HG02798 (cell line): Measurements from ENCODE around the gene MRE11.
"Not testable (repeated sequence)": the region's sequence is repeated elsewhere in the genome, so short reads cannot be mapped to it uniquely, and the experiment has no call there.

Experiments used
- ATAC-seq: cut with Tn5 transposase; IDR thresholded peaks from one replicate; pipeline ENCODE4 v1.9.1; 2021; ENCODE audit warnings: mild to moderate bottlenecking; ENCODE audit not compliant: unreplicated experiment, poor library complexity

MRE11 gene

DNA sequence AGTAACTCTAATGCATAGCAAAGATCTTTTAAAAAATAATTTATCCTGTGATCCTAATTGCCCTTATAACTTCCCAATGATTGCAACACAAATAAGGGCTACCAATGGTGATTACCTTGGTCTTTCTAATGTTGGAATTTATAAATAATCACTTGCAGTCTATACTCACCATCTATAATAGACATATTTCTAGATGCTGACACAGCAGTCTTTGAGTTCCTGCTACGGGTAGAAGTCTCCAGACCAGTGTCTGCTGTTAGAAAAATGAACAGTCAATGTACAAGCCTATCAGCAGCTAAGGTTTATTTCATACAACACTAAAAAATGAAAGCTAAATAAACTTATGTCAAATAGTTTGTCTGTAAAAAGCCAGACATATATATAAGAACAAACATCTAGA lies 48.0 kb downstream of the MRE11 start:
- no peak for ATAC-seq

DNA sequence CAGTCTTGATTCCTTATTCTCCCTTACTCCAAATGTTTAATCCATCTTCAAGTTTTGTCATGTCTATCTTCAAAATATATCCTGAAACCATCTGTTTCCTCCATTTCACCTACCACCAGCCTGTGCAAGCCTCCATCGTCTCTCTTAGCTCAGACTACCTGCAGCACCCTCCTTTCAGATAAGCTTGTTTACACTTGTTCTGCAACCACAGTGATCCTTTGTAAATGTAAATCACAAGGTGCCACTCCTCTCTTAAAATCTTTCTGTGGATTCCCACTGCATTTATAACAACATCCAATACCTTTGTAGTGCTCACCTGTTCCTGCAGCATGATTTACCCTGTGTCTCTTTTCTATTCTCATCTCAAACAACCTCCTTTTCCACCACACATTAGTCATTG lies 60.6 kb downstream of the MRE11 start:
- no peak for ATAC-seq

DNA sequence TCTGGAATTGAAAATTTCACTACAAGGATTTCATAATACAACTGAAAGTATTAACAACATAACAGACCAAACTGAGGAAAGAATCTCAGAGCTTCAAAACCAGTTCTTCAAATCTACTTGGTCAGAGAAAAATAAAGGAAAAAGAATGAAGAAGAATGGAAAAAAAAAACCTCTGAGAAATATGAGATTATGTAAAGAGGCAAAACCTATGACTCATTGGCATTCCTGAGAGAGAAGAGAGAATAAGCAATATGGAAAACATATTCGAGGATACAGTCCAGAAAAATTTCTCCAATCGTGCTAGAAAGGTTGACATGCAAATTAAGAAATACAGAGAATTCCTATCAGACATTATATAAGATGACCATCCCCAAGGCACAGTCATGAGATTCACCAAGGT lies 69.0 kb downstream of the MRE11 start:
- ATAC-seq = no peak

DNA sequence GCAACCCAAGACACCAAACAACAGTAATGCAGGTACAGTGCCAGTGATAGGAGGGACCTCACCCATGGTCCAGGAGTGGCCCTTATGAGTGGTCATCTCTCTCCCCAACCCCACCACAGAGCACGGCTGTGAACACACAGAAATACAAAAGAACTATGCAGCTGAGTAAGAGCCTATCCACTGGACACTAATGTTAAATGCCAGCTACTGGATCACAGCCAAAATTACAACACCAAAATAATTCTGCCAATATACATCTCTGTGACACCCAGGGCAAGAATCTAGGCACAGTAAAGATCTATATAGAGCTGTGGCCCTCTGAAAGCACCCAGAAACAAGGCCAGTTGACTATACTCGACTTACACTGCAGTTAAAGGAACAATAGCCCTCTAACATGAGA lies 69.6 kb downstream of the MRE11 start:
- ATAC-seq = no peak

DNA sequence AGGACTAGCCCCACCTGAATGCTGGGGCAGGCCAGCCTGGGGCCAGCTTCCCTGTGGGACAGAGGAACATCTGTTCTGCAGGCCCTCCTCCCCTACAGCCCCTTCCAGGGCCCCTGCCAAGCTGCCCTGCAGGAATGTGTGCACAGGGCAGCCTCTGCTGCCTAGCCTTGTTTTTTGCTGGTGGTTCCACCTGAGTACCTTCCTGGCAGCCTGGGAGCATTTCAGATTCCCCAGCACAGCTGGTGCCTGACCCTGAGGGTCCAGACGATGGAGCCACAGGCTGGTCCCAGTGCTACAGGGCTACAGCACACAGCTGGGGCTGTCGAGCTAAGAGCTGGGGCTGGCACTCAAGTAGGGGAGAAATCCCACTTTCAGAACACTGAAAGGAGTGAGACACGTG lies 70.1 kb downstream of the MRE11 start:
- no peak for ATAC-seq

DNA sequence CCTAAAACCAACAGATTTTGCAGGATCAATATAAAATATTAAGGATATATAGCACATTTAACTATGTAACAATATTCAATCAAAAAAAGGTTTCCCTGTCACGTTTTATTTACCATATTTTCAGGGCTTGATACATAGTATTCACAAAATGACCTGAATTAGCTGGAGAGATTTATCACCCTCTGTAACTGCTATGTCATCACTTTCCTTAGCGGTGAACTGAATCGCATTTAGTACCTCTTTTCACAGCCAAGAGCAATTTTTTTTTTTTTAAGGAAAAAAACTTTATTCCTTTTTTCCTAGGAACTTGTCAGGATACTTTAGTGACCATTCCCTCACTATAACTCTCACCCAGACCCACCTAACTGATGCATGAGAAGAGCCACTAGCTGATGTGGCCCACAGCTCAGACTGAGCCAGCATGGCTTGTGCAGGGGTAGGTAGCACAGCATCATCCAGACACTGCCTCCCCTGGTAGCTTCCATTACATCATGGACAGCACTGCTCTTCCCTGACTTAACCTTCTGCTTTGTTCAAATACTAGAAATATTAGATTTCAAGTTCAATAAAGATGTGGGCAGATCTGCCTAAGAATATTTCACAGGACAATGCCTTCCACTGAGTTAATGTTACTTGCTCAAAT lies 75.4 kb downstream of the MRE11 start:
- ATAC-seq = no peak

DNA sequence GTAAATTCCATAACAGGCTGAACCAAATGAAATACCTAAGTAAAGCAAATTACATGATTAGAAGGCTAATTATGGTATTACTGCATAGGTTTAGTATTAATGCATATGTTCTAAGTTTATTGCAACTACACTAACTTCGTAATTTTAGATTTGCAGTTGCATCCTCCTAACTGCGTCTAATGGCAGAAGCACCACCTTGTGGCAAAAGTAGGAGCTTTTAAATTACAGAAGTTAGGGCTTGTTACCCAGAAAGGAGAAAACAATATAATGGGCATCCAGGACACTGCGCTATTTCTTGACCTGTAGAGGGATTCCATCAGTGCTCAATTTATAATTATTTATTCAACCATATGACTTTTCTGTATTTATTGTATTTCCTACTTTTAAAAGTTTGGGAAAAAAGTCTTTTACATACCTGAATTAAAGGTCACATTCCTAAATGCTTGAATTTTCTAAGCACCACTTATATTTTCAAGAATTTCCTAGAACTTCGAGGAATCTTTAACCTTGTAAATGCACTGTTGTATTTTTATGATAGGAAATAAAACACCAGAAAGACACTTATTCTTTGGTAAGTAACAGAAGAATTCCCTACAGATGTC lies 76.2 kb downstream of the MRE11 start:
- ATAC-seq = no peak

DNA sequence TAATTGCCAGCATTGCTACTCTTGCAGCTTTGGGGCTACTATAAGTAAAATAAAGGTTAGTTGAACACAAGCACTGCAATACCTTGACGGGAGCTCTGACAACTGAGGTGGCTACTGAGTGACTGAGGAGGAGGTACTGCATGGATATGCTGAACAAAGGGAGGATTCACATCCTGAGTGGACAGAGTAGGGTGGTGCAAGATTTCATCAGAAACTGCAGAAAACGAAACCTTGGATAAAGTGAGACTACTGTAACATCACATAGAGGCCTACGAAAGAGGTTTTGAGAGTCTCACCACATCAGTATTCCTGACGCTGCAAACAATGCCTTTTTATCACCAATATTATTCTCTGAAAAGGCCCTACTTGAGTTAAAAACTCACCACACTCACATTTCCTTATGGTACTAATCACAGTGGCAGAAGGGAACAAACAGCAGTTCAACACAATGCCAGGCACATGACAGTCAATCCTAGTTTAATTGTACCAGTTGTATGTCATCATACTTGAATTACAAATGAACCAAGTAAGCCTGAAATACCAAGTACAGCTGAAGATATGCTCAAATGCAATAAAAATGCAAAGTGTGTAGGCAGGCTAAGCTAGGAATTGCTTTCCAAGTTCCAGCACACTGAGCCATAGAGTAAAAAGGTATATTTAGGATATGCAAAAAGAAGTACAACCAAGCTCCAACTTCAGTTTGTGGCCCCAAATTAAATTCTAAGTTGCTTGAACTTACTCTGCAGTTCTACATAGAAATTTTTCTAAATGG lies 88.4 kb downstream of the MRE11 start:
- no peak for ATAC-seq

DNA sequence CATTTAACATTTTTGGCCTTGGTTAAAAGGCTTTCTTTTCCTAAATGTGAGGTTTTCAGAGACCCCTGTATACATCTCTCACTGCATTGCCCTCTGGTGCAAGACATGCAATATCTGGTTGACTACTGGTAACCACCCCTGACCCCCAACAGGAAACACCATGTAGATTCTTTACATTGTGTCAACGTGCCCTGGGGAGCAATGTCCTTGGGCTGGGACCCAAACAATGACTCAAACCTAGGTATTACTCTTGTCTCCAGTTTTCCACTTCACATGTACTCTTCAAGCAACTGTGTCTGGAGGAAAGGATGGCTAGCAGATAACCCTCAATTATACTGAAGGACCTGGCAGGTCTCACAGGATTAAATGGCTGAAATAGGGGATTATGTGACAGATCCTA lies 91.3 kb downstream of the MRE11 start:
- ATAC-seq = no peak

DNA sequence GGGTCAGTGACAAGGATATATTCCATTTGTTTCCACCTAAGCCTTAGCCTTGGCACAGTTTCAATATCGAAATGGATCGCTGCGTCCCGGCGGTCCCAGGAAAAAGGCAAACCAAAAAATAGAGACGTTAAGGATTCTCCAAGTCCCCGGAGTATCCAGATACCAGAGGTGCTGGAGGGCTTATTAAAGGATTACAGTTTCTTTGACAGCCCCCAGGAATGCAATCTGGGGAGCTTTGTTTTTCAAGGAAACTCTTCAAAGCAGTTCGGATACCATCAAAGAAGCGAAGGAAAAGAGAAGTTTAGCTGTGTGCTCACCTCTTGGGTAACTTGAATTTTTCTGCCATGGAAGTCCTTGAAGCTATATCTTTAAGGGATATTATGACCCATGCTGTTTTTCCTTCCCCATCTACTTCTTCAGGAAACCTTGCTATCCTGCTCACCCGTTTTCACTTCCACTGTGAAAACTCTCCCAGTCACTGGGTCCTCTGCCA lies 91.8 kb downstream of the MRE11 start:
- ATAC-seq = no peak

DNA sequence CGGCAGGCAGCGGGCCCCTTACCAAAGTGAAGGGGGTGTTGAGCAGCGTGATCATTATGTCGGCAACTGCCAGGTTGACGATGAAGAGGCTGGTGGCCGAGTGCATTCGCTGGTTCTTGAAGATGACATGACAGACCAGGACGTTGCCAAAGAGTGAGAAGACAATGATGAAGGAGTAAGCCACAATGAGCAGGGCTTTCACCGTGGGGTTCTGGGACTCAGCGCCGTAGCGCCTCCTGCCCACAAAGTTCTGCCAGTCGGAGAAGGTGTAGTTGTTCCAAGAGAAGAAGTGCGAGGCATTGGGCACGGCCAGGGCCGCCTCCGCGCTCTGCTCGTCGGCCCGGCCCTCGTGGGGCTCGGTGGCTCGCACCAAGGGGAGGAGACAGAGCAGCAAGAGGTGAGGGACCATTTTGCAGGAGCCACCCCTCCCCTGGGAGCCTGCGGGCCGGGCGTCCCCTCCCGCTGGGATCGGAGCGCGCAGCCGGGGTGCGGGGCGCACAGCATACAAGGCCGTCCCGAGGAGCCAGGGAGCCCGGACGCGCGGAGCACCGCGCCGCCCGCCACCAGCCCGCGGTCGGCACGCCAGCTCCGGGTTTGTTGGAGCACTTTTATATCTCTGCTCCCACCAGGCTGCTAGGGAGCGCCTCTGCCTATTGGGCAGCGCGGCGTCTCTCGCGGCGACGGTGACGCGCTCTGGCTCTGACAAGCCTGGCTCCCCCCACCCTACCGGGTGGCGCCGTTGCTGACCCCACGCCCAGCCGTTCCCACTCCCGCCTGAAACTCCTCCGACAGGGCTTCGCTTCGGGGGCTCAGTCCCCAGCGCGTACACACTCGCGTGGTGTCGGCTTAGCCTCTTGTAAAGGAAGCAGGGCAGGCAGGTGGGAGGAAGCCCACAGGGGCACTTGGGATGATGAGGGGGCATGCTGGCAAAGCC lies 92.5 kb downstream of the MRE11 start, which contains the start of gene GPR83:
GPR83 (minus strand) TSS at position 581 of the 934 bp plus-strand sequence; CDS start at position 409, 172 bp downstream.
- ATAC-seq = no peak

DNA sequence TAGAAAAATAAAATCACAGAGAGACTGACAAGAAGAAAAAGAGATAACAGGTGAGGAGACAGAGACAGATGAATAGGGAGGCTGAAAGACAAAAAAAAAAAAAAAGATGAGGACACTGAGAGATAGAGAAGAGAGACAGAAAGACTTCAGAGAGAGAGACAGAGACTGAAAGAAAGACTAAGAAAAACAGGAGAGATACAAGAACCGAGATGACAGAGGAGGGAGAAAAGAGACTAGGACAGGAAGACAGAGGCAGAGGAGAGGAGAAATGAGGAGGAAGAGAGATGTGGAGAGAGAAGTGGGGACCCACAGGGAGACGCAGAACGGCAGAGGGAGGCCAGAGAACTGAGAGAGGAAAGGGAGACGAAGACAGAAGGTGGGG lies 93.2 kb downstream of the MRE11 start:
- no peak for ATAC-seq

DNA sequence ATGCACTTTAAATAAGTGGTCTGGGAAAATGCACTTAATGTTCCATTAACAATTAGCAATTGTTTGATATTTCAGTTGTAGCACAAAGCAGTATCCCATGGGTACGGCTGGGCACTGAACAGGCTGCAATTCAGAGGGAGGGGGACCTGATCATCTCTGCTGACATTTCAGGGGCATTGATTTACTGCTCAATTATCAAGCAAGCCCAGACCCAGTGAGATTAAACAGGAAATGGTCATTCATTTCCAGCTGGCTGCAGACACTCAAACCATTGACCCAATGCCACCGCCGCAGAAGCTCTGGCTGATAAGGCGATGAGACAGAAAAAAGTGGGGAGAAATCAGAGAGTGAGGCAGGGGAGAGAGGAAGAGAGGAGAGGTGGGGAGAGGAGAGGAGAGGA lies 93.6 kb downstream of the MRE11 start:
- no peak for ATAC-seq

DNA sequence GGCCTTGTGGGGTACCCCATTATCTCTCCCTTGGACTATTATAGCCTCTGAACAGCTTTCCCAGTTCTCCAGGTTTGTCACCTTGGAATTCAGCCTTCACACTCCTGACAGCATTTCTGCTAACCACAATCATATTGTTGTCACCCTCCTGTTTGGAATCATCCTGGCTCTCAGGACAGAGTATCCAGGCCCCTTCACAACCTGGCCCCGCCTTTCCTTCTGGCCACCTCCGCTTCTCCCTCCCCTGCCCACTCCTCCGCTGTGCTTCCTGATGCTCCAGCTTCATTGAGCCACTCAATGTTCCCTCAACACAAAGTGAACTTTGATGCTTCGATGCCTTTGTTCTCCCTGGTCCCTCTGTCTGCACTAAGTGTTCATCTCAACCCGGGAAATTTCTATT lies 95.5 kb downstream of the MRE11 start:
- no peak for ATAC-seq

DNA sequence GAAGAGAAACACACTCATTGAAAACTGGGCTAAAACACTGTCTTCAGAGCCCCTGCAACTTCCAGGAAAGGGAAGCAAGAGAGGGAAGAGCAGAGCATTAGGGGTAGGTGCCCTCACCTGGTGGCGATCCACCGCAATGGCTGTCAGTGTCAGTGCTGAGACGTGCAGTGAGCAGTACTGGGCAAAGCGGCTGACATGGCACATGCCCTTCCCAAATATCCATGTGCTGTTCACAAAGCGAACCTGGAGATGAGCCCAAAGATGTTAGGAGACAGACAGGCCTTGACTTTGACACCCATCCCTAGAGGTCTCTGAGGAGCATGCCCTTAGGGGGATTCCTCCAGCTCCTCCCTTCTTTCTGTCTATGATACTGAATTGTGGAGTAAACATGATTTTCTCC lies 97.4 kb downstream of the MRE11 start:
- no peak for ATAC-seq

DNA sequence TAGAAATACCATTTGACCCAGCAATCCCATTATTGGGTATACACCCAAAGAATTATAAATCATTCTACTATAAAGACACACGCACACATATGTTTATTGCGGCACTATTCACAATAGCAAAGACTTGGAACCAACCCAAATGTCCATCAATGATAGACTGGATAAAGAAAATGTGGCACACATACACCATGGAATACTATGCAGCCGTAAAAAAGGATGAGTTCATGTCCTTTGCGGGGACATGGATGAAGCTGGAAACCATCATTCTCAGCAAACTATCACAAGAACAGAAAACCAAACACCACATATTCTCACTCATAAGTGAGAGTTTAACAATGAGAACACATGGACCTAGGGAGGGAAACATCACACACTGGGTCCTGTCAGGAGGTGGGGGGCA lies 101.7 kb downstream of the MRE11 start:
- not testable (repeated sequence) for ATAC-seq

DNA sequence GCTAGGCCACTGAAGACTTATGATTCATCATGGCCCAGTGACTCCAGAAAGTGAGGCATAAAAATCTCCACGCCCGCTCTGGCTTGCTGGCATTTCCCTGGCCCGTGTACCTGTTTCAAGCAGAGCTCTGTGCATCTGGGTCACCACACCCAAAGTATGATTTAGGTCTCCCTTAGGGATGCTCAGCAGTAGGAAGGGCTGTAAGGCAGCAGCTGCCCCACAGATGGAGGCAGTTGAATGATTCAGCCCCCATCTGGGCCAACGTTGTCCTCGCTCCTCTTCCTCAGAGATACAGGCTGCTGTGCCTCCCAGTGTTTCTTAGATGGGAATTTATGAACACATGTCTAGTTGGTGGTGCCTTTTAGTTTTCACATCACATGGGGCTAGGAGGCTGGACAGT lies 114.0 kb downstream of the MRE11 start:
- no peak for ATAC-seq

DNA sequence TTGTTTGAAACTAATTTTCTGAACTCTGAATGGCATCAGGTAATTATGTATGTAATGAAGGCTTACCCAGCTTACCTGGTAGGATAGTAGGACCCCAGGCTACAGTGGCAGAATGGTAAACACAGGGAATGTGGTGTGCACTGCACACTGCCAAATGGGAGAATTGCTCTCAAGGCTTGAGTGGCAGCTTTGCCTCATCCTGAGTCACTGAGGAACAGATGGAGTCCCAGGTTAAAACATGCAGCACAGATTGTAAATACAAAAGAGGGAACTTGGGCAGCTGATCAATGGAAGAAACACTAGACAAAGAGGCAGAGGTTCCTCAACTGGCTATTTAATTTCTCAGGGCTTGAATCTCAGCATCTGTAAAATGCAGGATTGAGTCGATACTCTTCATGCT lies 116.8 kb downstream of the MRE11 start:
- no peak for ATAC-seq

DNA sequence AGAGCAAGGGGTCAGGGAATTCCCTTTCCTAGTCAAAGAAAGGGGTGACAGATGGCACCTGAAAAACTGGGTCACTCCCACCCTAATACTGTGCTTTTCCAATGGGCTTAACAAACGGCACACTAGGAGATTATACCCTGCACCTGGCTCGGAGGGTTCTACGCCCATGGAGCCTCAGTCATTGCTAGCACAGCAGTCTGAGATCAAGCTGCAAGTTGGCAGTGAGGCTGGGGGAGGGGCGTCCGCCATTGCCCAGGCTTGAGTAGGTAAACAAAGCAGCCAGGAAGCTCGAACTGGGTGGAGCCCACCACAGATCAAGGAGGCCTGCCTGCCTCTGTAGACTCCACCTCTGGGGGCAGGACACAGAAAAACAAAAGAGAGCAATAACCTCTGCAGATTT lies 123.1 kb downstream of the MRE11 start:
- ATAC-seq = not testable (repeated sequence)
